HG03565 (cell line): ENCODE measurements around the gene SFTPA2.
"Not testable (repeated sequence)": the region's sequence is repeated elsewhere in the genome, so short reads cannot be mapped to it uniquely, and the experiment has no call there.

Experiments
- ATAC-seq: cut with Tn5 transposase; IDR thresholded peaks from one replicate; pipeline ENCODE4 v1.9.1; 2021; ENCODE audit warnings: mild to moderate bottlenecking, moderate library complexity; ENCODE audit not compliant: unreplicated experiment

The SFTPA2 gene

GRCh38 chr10:79560160-79560709 is at the start of gene SFTPA2:
Gene SFTPA2 (minus strand): TSS chr10:79560407. CDS start chr10:79559483, 924 bp downstream.
- no peak for ATAC-seq

- ATAC-seq = peak; percentile 43
Observed at GRCh38 chr10:79608505-79609375, 48.5 kb upstream of the SFTPA2 start.

GRCh38 chr10:79605308-79605707 is 45.1 kb upstream of the SFTPA2 start:
- no peak for ATAC-seq

GRCh38 chr10:79604294-79604693 is 44.1 kb upstream of the SFTPA2 start:
- no peak for ATAC-seq

GRCh38 chr10:79602953-79603352 is 42.7 kb upstream of the SFTPA2 start:
- ATAC-seq = no peak

GRCh38 chr10:79601939-79602338 is 41.7 kb upstream of the SFTPA2 start:
- ATAC-seq = no peak

- not testable (repeated sequence) for ATAC-seq
Observed at GRCh38 chr10:79599644-79600043, 39.4 kb upstream of the SFTPA2 start.

- no peak for ATAC-seq
Observed at GRCh38 chr10:79595510-79595909, 35.3 kb upstream of the SFTPA2 start.

- not testable (repeated sequence) for ATAC-seq
Observed at GRCh38 chr10:79594565-79594964, 34.4 kb upstream of the SFTPA2 start.

GRCh38 chr10:79593377-79593776 is 33.2 kb upstream of the SFTPA2 start:
- ATAC-seq = no peak

GRCh38 chr10:79588800-79589199 is 28.6 kb upstream of the SFTPA2 start:
- no peak for ATAC-seq

- no peak for ATAC-seq
Observed at GRCh38 chr10:79586933-79587332, 26.7 kb upstream of the SFTPA2 start.

GRCh38 chr10:79585870-79586527 is 25.8 kb upstream of the SFTPA2 start:
- ATAC-seq = no peak

GRCh38 chr10:79583488-79584024 is 23.3 kb upstream of the SFTPA2 start:
- no peak for ATAC-seq

GRCh38 chr10:79582954-79583353 is 22.7 kb upstream of the SFTPA2 start:
- not testable (repeated sequence) for ATAC-seq

GRCh38 chr10:79582096-79582495 is 21.9 kb upstream of the SFTPA2 start:
- ATAC-seq = no peak

- no peak for ATAC-seq
Observed at GRCh38 chr10:79581044-79581443, 20.8 kb upstream of the SFTPA2 start.

GRCh38 chr10:79579361-79579760 is 19.2 kb upstream of the SFTPA2 start:
- ATAC-seq = no peak

GRCh38 chr10:79570624-79571023 is 10.4 kb upstream of the SFTPA2 start:
- not testable (repeated sequence) for ATAC-seq

GRCh38 chr10:79563426-79563825 is 3.2 kb upstream of the SFTPA2 start:
- no peak for ATAC-seq

GRCh38 chr10:79562135-79562756 is 2.0 kb upstream of the SFTPA2 start:
- peak; percentile 82 for ATAC-seq
